Right atrium auricular region (tissue), 2 donors: Measurements from ENCODE around the gene CDH2. TPM values are rescaled to one million over a fixed set of nuclear protein-coding genes. Genes with fewer than 3 reads are reported as not detected.

Source experiments
- DNase-seq: peaks from one replicate; pipeline ENCODE4 v3.0.0-alpha.2; 2019; ENCODE audit warnings: low spot score
- H3K27ac ChIP-seq, 2 donors: fragments of 200-600 bp; sonication (generic); 1 replicate in 1 of 2; 2 replicates in 1 of 2; pipeline ENCODE4 v1.5.1; 2016 to 2019
- H3K27me3 ChIP-seq, 2 donors: fragments of 200-600 bp; sonication (generic); one replicate each; pipeline versions ENCODE4 v1.5.1 to v1.6.0; 2017 to 2019
- H3K36me3 ChIP-seq: fragments of 200-600 bp; sonication (generic); one replicate; pipeline ENCODE4 v1.5.1; 2016
- H3K4me1 ChIP-seq, 2 donors: fragments of 200-600 bp; sonication (generic); one replicate each; pipeline versions ENCODE4 v1.5.1 to v1.6.0; 2017 to 2019
- H3K4me3 ChIP-seq, 2 donors: fragments of 200-600 bp; sonication (generic); 1 replicate in 1 of 2; 2 replicates in 1 of 2; pipeline ENCODE4 v1.5.1; 2017 to 2019; ENCODE audit warnings: mild to moderate bottlenecking in 1 of 2, moderate library complexity in 1 of 2
- H3K9me3 ChIP-seq, 2 donors: fragments of 200-600 bp; sonication (generic); one replicate each; pipeline ENCODE4 v1.5.1; 2019
- CTCF ChIP-seq, 2 donors: fragments of 200-600 bp; sonication (generic); IDR thresholded peaks; one replicate each; pipeline ENCODE4 v1.5.1; 2019; ENCODE audit warnings: antibody characterized with exemption in 2 of 2
- total RNA-seq, 2 donors: library from RNA; depleted of rRNA; stranded (reverse); fragments of >200 nt; gene quantifications; one replicate each; pipeline ENCODE4 v1.1.0, GENCODE V29; 2016

CDH2 gene
- total RNA-seq, 2 donors from 2014 or later, result 205 to 269 TPM

GRCh38 chr18:28158083-28158581, 18.8 kb downstream of the CDH2 start:
- TF ChIP-seq CTCF (IDR thresholded peaks at IDR 0.05), result peak in 1 of 2 donors; percentile 28
- H3K27me3 ChIP-seq, result no peaks in the 10 kb centered on the region
- H3K36me3 ChIP-seq, result no peaks in the 10 kb centered on the region
- no peak for DNase-seq
- peak overlapping the region in 1 of 2 donors; percentile 61 for H3K27ac ChIP-seq
- no peak overlapping the region for H3K4me3 ChIP-seq
- H3K4me1 ChIP-seq, result peaks cover 0 to 71% of the 10 kb centered on the region in 2 donors
- H3K9me3 ChIP-seq, result no peaks in the 10 kb centered on the region

DNA sequence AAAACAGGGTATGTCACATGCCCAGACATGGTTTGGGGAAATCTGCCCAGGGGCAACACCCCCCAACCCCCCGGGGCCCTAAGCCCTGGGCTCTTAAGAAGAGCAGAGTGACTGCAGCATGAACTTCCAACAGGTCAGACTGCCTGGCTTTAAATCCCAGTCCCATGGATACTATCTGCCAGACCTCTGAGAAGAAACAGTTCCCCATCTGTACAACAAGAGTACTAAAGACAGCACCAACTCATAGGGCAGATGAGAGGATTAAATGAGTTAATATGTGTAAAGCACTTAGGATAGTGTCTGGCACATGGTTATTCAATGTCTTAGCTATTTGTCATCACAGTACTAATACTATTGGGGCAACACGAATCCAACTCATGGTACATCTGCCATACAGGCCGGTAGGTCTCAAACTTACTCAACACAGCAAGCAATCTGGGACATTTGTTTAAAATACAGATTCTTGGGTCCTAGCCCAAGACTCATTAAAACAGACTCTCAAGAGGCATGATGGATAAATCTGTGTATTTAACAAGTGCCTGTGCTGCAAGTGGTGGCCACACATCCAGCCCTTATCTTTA, 23.4 kb downstream of the CDH2 start:
- Histone ChIP-seq H3K4me1 (peaks cover 0 to 68% of the 10 kb centered on the region in 2 donors), H3K36me3 (no peaks in the 10 kb centered on the region), H3K27ac (peak overlapping the region; percentile 6 to 41), H3K27me3 (no peaks in the 10 kb centered on the region), H3K4me3 (no peak overlapping the region), H3K9me3 (no peaks in the 10 kb centered on the region)
- no peak for DNase-seq
- TF ChIP-seq CTCF (IDR thresholded peaks at IDR 0.05), result no peak

DNA sequence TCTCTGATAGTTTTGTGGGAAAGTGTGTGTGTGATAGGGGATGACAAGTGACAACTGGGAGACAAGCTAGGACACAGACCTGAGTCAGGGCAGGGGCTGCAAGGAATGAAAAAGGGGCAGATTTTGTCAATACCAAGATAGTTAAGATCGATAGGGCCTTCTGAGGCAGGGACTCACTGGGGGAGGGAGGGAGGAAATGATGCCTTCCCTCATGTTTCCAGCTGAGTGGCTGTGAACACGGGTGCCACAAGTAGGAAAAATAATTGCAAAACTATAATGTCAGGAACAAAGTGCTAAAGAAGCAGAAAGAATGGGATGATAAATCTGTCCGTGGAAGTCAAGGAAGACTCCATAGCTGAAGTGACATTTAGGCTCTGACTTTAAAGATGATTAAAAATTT, 24.2 kb downstream of the CDH2 start:
- H3K27me3 ChIP-seq, result no peaks in the 10 kb centered on the region
- TF ChIP-seq CTCF (IDR thresholded peaks at IDR 0.05), result no peak
- no peaks in the 10 kb centered on the region for H3K9me3 ChIP-seq
- DNase-seq, result no peak
- no peak overlapping the region for H3K4me3 ChIP-seq
- no peaks in the 10 kb centered on the region for H3K36me3 ChIP-seq
- peaks cover 0 to 61% of the 10 kb centered on the region in 2 donors for H3K4me1 ChIP-seq
- H3K27ac ChIP-seq, result peak overlapping the region; percentile 6 to 41

- H3K36me3 ChIP-seq, result no peaks in the 10 kb centered on the region
- no peak for TF ChIP-seq CTCF (IDR thresholded peaks at IDR 0.05)
- no peaks in the 10 kb centered on the region for H3K9me3 ChIP-seq
- no peak overlapping the region for H3K4me3 ChIP-seq
- H3K27me3 ChIP-seq, result no peaks in the 10 kb centered on the region
- H3K27ac ChIP-seq, result peak overlapping the region; percentile 6 to 41
- peaks cover 0 to 57% of the 10 kb centered on the region in 2 donors for H3K4me1 ChIP-seq
- DNase-seq, result no peak
Measured at GRCh38 chr18:28152354-28152753, 24.6 kb downstream of the CDH2 start.

DNA sequence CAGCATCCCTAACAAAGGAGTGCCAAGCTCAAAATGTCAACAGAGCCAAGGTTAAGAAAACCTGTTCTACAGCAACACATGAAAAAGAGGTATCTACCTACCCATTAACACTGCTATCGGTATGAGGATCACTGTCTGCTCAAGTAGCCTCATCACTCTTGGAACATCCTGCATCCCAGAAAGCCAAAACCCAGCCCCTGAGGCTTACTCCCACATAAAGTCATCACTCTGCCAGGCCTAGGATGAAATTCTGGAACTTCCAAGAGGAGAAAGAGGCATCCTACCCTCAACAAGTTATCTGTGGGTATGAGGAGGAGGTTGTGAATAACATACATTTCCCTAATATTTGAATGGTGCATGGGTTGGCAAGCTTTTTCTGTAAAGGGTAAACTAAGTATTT, 25.5 kb downstream of the CDH2 start:
- no peak overlapping the region for H3K4me3 ChIP-seq
- H3K27ac ChIP-seq, result no peak overlapping the region
- peaks cover 0 to 48% of the 10 kb centered on the region in 2 donors for H3K4me1 ChIP-seq
- H3K9me3 ChIP-seq, result no peaks in the 10 kb centered on the region
- H3K36me3 ChIP-seq, result no peaks in the 10 kb centered on the region
- H3K27me3 ChIP-seq, result no peaks in the 10 kb centered on the region
- DNase-seq, result no peak
- TF ChIP-seq CTCF (IDR thresholded peaks at IDR 0.05), result no peak

- H3K27ac ChIP-seq, result peak overlapping the region; percentile 3 to 43
- no peak for DNase-seq
- H3K4me1 ChIP-seq, result peaks cover 0 to 43% of the 10 kb centered on the region in 2 donors
- no peak for TF ChIP-seq CTCF (IDR thresholded peaks at IDR 0.05)
- no peak overlapping the region for H3K4me3 ChIP-seq
- H3K27me3 ChIP-seq, result no peaks in the 10 kb centered on the region
- no peaks in the 10 kb centered on the region for H3K9me3 ChIP-seq
- no peaks in the 10 kb centered on the region for H3K36me3 ChIP-seq
Measured at GRCh38 chr18:28150925-28151324, 26.0 kb downstream of the CDH2 start.
